GM23338 (cell line): ENCODE data around the gene RBFOX1. TPM values are rescaled to one million over a fixed set of nuclear protein-coding genes. Genes with fewer than 3 reads are reported as not detected.

Experiments used
- ATAC-seq: fragments of 200-7000 bp; cut with Tn5 transposase; 3 replicates; pipeline ENCODE4 v1.9.1; 2020
- DNase-seq: peaks from one replicate; pipeline ENCODE4 v3.0.0-alpha.2; 2015; ENCODE audit warnings: low spot score
- H2AFZ ChIP-seq: fragments of 200-600 bp; sonication (generic); 2 replicates; pipeline ENCODE4 v1.8.0; 2016; ENCODE audit warnings: antibody characterized with exemption, mild to moderate bottlenecking, moderate library complexity
- H3F3A ChIP-seq: fragments of 200-600 bp; sonication (generic); replicated peaks from 2 replicates; pipeline ENCODE4 v1.8.0; 2017; ENCODE audit warnings: antibody characterized with exemption, mixed run types, low read depth
- H3K27ac ChIP-seq: fragments of 200-600 bp; sonication (generic); 2 replicates; pipeline ENCODE4 v1.6.1; 2016; ENCODE audit warnings: low read depth
- H3K27me3 ChIP-seq: fragments of 200-600 bp; sonication (generic); 2 replicates; pipeline ENCODE4 v1.8.0; 2016; ENCODE audit warnings: mild to moderate bottlenecking, mixed run types, moderate library complexity; ENCODE audit not compliant: insufficient read depth
- H3K36me3 ChIP-seq: fragments of 200-600 bp; sonication (generic); 2 replicates; pipeline ENCODE4 v1.8.0; 2016; ENCODE audit warnings: mild to moderate bottlenecking; ENCODE audit not compliant: insufficient read depth
- H3K4me1 ChIP-seq: fragments of 200-600 bp; sonication (generic); 2 replicates; pipeline ENCODE4 v1.8.0; 2016; ENCODE audit warnings: mild to moderate bottlenecking, moderate library complexity; ENCODE audit not compliant: insufficient read depth
- H3K4me2 ChIP-seq: fragments of 200-600 bp; sonication (generic); 2 replicates; pipeline ENCODE4 v1.7.1; 2017; ENCODE audit warnings: mixed run types
- H3K4me3 ChIP-seq: fragments of 200-600 bp; sonication (generic); 2 replicates; pipeline ENCODE4 v1.6.1; 2016; ENCODE audit warnings: mixed run types
- H3K79me2 ChIP-seq: fragments of 200-600 bp; sonication (generic); replicated peaks from 2 replicates; pipeline ENCODE4 v1.8.0; 2017; ENCODE audit warnings: mild to moderate bottlenecking; ENCODE audit not compliant: insufficient read depth
- H3K9me2 ChIP-seq: fragments of 200-600 bp; sonication (generic); 2 replicates; pipeline ENCODE4 v1.8.0; 2017; ENCODE audit not compliant: insufficient read depth
- H4K20me1 ChIP-seq: fragments of 200-600 bp; sonication (generic); replicated peaks from 2 replicates; pipeline ENCODE4 v1.8.0; 2017; ENCODE audit warnings: mild to moderate bottlenecking; ENCODE audit not compliant: insufficient read depth
- H3K27ac Mint-ChIP-seq: 2 replicates; pipeline ENCODE4 v1.8.0; 2020; ENCODE audit warnings: inconsistent platforms, mild to moderate bottlenecking, moderate library complexity, mixed read lengths
- H3K27me3 Mint-ChIP-seq: 3 replicates; pipeline ENCODE4 v1.8.0; 2022; ENCODE audit warnings: low read depth, mild to moderate bottlenecking, moderate library complexity, mixed read lengths, inconsistent platforms; ENCODE audit not compliant: insufficient read depth, poor library complexity
- H3K36me3 Mint-ChIP-seq: 3 replicates; pipeline ENCODE4 v1.8.0; 2021; ENCODE audit warnings: low read depth, mild to moderate bottlenecking, inconsistent platforms, moderate library complexity, mixed read lengths
- H3K4me1 Mint-ChIP-seq: 3 replicates; pipeline ENCODE4 v1.8.0; 2020; ENCODE audit warnings: mild to moderate bottlenecking, inconsistent platforms, mixed read lengths
- H3K4me3 Mint-ChIP-seq: 3 replicates; pipeline ENCODE4 v1.8.0; 2021; ENCODE audit warnings: moderate library complexity, mild to moderate bottlenecking, inconsistent platforms, mixed read lengths
- H3K9me3 Mint-ChIP-seq: 3 replicates; pipeline ENCODE4 v1.8.0; 2020; ENCODE audit warnings: moderate library complexity, mild to moderate bottlenecking, inconsistent platforms, mixed read lengths
- CREB1 ChIP-seq: fragments of 250-450 bp; sonication (Bioruptor Pico); IDR thresholded peaks from 2 replicates; pipeline ENCODE4 v1.5.0; 2020; ENCODE audit warnings: low read depth, mild to moderate bottlenecking, moderate library complexity
- ETS1 ChIP-seq: IDR thresholded peaks from 2 replicates; pipeline ENCODE4 v1.6.1; 2016; ENCODE audit warnings: antibody characterized with exemption
- EZH2 ChIP-seq: fragments of 200-600 bp; sonication (generic); IDR thresholded peaks from one replicate; pipeline ENCODE4 v1.8.0; 2017; ENCODE audit warnings: antibody characterized with exemption, mild to moderate bottlenecking, low read depth; ENCODE audit not compliant: unreplicated experiment
- JUNB ChIP-seq: IDR thresholded peaks from one replicate; pipeline ENCODE4 v1.6.1; 2016; ENCODE audit warnings: antibody characterized with exemption; ENCODE audit not compliant: unreplicated experiment
- NANOG ChIP-seq: IDR thresholded peaks from 2 replicates; pipeline ENCODE4 v1.6.1; 2016; ENCODE audit warnings: antibody characterized with exemption, borderline replicate concordance
- POLR2AphosphoS5 ChIP-seq: IDR thresholded peaks from 2 replicates; pipeline ENCODE4 v1.6.1; 2016; ENCODE audit warnings: antibody characterized with exemption, low read depth
- STAT1 ChIP-seq: IDR thresholded peaks from one replicate; pipeline ENCODE4 v1.6.1; 2016; ENCODE audit warnings: antibody characterized with exemption; ENCODE audit not compliant: unreplicated experiment
- ZNF331 ChIP-seq: fragments of 250-450 bp; sonication (Bioruptor Pico); IDR thresholded peaks from 2 replicates; pipeline ENCODE4 v1.5.0; 2020; ENCODE audit warnings: low read depth, mild to moderate bottlenecking, moderate library complexity
- polyA plus RNA-seq: library from polyadenylated mRNA; unstranded; fragments of >200 nt; fragmentation: Nextera tagmentation; extraction: Ambion mirVana; gene quantifications from 2 replicates; pipeline ENCODE4 v1.2.1, GENCODE V29; 2016
- total RNA-seq: library from RNA; depleted of rRNA; stranded (reverse); fragments of >200 nt; shearing (Covaris generic); gene quantifications from 2 replicates; pipeline ENCODE4 v1.2.3, GENCODE V29; 2014
- TF ChIP-seq, protein P1 (sequence below), 2 experiments: fragments of 200-600 bp in 1 of 2; sonication (generic) in 1 of 2; conservative IDR thresholded peaks; 2 replicates each; pipeline versions ENCODE4 v1.5.1 to v1.6.1; 2016 to 2017; ENCODE audit warnings: antibody characterized with exemption in 2 of 2, low read depth in 2 of 2, mild to moderate bottlenecking in 2 of 2, moderate library complexity in 1 of 2
- TF ChIP-seq, protein P2 (sequence below): IDR thresholded peaks from one replicate; pipeline ENCODE4 v1.6.1; 2018; ENCODE audit warnings: antibody characterized with exemption; ENCODE audit not compliant: unreplicated experiment

Gene RBFOX1
- total and polyA plus RNA-seq, 2 experiments from 2014 or later: 2.5 to 3.6 TPM

- H3K79me2 ChIP-seq: no peaks in the 10 kb centered on the region
- H3K4me3 ChIP-seq: no peak overlapping the region
- H3K27ac ChIP-seq: no peak overlapping the region
- Mint-ChIP-seq H3K27me3 (peaks cover 4% of the 10 kb centered on the region), H3K9me3 (peaks cover 2% of the 10 kb centered on the region; the same call in 2 of the 3 replicates), H3K4me3 (no peak overlapping the region), H3K36me3 (no peaks in the 10 kb centered on the region), H3K27ac (no peak overlapping the region), H3K4me1 (no peaks in the 10 kb centered on the region)
- no peak overlapping the region for H3K4me2 ChIP-seq
- H3K9me2 ChIP-seq: no peaks in the 10 kb centered on the region
- no peak for ATAC-seq
- DNase-seq: no peak
- H3K36me3 ChIP-seq: no peaks in the 10 kb centered on the region
- no peak overlapping the region for H2AFZ ChIP-seq
- no peaks in the 10 kb centered on the region for H4K20me1 ChIP-seq
- no peak for TF ChIP-seq CREB1 (CRISPR knock-in tag)
- TF ChIP-seq STAT1: no peak
- TF ChIP-seq, protein P1, sequence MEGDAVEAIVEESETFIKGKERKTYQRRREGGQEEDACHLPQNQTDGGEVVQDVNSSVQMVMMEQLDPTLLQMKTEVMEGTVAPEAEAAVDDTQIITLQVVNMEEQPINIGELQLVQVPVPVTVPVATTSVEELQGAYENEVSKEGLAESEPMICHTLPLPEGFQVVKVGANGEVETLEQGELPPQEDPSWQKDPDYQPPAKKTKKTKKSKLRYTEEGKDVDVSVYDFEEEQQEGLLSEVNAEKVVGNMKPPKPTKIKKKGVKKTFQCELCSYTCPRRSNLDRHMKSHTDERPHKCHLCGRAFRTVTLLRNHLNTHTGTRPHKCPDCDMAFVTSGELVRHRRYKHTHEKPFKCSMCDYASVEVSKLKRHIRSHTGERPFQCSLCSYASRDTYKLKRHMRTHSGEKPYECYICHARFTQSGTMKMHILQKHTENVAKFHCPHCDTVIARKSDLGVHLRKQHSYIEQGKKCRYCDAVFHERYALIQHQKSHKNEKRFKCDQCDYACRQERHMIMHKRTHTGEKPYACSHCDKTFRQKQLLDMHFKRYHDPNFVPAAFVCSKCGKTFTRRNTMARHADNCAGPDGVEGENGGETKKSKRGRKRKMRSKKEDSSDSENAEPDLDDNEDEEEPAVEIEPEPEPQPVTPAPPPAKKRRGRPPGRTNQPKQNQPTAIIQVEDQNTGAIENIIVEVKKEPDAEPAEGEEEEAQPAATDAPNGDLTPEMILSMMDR (conservative IDR thresholded peaks at IDR 0.05; ENCODE audit: low read depth in 2 of 2): no peak
- no peak for TF ChIP-seq EZH2
- no peak for TF ChIP-seq ZNF331 (CRISPR knock-in tag)
- no peak for TF ChIP-seq JUNB
- no peaks in the 10 kb centered on the region for H3K4me1 ChIP-seq
- no peaks in the 10 kb centered on the region for H3K27me3 ChIP-seq
- H3F3A ChIP-seq: no peaks in the 10 kb centered on the region
Measured at GRCh38 chr16:7294020-7294419, 38.6 kb upstream of the RBFOX1 start.

DNA sequence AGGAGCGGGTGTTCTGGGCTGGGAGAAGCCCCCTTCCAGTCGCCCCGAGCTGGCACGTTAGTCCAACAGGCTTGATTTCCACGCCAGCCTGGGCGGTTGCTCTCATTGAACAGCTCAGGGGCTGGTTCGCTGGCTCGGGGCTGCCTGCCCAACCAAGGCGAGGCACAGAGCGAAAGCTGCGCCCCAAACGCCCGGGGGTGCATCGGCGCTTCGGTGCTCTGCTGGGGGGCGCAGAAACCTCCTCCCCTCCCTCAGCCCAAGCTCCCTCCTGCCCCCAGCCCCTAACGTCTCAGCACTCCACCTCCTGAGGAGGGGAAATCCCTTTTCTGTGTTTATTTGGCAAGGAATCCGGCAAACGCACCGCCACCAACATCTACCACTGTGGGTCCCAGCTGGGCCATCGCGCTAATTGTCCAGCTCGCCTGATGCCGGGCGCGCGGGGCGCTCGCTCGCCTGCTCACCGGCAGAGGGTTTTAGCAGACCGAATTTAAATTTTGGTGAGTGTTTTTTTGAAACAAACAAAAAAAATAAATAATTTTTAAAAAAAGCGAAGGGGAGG is 29.5 kb upstream of the RBFOX1 start:
- no peaks in the 10 kb centered on the region for H3K36me3 ChIP-seq
- H3K9me2 ChIP-seq: no peaks in the 10 kb centered on the region
- no peaks in the 10 kb centered on the region for H4K20me1 ChIP-seq
- ATAC-seq (peak; percentile 78), DNase-seq (peak; percentile 20)
- Mint-ChIP-seq H3K36me3 (no peaks in the 10 kb centered on the region), H3K4me3 (peak overlapping the region; percentile 84), H3K4me1 (peaks cover 21% of the 10 kb centered on the region), H3K9me3 (peaks cover 8% of the 10 kb centered on the region; the same call in 2 of the 3 replicates), H3K27me3 (peaks cover 33% of the 10 kb centered on the region), H3K27ac (no peak overlapping the region)
- peaks cover 36% of the 10 kb centered on the region for H3K27me3 ChIP-seq
- peak overlapping the region; percentile 62 for H3K4me3 ChIP-seq
- TF ChIP-seq ETS1: no peak
- no peak for TF ChIP-seq POLR2AphosphoS5
- no peak for TF ChIP-seq NANOG
- TF ChIP-seq EZH2: no peak
- TF ChIP-seq, protein P2, sequence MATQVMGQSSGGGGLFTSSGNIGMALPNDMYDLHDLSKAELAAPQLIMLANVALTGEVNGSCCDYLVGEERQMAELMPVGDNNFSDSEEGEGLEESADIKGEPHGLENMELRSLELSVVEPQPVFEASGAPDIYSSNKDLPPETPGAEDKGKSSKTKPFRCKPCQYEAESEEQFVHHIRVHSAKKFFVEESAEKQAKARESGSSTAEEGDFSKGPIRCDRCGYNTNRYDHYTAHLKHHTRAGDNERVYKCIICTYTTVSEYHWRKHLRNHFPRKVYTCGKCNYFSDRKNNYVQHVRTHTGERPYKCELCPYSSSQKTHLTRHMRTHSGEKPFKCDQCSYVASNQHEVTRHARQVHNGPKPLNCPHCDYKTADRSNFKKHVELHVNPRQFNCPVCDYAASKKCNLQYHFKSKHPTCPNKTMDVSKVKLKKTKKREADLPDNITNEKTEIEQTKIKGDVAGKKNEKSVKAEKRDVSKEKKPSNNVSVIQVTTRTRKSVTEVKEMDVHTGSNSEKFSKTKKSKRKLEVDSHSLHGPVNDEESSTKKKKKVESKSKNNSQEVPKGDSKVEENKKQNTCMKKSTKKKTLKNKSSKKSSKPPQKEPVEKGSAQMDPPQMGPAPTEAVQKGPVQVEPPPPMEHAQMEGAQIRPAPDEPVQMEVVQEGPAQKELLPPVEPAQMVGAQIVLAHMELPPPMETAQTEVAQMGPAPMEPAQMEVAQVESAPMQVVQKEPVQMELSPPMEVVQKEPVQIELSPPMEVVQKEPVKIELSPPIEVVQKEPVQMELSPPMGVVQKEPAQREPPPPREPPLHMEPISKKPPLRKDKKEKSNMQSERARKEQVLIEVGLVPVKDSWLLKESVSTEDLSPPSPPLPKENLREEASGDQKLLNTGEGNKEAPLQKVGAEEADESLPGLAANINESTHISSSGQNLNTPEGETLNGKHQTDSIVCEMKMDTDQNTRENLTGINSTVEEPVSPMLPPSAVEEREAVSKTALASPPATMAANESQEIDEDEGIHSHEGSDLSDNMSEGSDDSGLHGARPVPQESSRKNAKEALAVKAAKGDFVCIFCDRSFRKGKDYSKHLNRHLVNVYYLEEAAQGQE: no peak
- no peaks in the 10 kb centered on the region for H3K4me1 ChIP-seq
- peak overlapping the region; percentile 47; the same call in 1 of the 2 replicates for H2AFZ ChIP-seq
- peak overlapping the region; percentile 75 for H3K4me2 ChIP-seq
- H3K27ac ChIP-seq: no peak overlapping the region
- H3F3A ChIP-seq: no peaks in the 10 kb centered on the region
- H3K79me2 ChIP-seq: no peaks in the 10 kb centered on the region
